GM19452 (cell line): ENCODE results near the gene PALD1.

Experiments used
- ATAC-seq: cut with Tn5 transposase; IDR thresholded peaks from one replicate; pipeline ENCODE4 v1.9.1; 2021; ENCODE audit not compliant: unreplicated experiment

PALD1 gene

GRCh38 chr10:70587045-70587658 lies 108.6 kb downstream of the PALD1 start:
- peak; percentile 71 for ATAC-seq

DNA sequence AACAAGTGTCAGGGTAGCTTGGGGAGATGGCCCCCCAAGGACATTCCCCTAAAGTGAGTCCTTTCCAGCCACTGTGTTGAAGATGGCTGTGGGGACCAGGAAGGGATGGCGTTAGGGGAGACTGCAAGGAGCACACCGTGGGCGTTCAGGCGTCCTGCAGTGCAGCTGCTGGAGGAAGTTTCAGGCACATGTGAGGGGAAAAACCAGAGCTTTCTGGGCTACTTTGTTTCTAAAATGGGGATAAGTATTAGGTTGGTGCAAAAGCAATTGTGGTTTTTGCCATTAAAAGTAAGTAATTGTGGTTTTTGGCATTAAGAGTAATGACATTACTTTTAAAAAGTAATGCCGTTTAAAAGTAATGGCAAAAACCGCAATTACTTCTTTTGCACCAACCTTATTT lies 109.7 kb downstream of the PALD1 start:
- ATAC-seq, result no peak

DNA sequence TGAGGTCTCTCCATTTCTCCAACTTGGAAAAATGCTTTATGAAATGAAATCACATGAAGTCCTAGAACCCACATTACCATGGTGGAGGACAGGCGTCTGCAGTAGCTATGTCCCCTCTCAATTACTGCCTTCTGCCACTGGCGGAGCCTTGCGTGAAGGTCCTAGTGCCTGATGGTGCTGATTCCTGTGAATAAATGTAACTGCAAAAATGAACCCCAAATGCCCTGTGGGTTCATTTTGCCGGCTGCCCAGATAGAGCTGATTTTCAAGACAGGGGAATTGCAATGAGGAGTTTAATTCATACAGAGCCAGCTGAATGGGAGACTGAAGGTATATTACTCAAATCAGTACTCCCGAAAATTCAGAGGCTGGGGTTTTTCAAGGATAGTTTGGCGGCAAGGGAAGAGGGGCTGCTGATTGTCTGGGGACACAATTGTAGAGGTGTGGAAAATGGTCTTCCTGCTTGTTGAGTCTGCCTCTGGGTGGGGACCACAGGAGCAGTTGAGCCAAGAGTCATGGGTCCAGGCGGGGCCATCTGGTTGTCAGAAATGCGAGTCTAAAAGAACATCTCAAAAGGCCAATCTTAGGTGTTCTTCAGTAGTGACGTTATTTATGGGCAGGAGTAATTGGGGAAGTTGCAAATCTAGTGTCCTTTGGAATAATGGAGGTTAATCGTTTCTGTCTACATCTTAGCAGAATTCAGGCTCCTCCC lies 110.4 kb downstream of the PALD1 start:
- ATAC-seq, result no peak

GRCh38 chr10:70589762-70590654 lies 111.4 kb downstream of the PALD1 start:
- ATAC-seq, result no peak

DNA sequence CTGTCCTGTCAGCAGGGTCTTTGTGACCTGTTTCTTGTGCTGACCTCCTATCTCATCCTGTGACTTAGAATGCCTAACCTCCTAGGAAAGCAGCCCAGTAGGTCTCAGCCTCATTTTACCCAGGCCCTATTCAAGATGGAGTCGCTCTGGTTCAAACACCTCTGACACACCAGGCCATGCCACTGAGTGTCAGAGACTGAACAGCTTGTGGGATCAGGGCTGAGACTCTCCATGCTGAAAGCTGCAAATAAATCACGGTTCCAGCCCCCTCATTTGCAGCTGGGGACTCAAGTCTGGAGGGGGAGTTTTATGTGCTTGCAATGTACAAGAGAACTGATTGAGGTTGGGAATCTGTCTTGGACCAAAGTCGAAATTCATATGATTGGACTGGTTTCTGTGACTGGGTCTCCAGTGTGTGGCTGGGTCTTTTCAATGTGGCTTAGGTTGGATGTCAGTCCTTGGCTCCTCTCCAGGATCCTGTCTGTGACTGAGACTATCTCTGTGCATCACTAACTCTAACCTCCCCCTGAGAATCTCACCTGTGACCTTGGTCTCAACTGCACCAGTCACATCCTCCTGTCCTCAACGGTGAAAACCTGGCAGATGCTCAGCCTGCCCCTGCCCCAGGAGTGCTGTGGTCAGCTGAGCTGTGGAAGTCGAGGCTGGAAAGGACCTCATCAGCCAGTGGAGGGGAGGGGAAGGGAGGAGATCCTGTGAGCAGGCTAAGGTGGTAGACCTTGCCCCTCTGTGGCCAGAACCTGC lies 112.3 kb downstream of the PALD1 start:
- ATAC-seq, result no peak

- ATAC-seq, result no peak
Observed at GRCh38 chr10:70592186-70592735, 113.7 kb downstream of the PALD1 start.

GRCh38 chr10:70592746-70593512 lies 114.4 kb downstream of the PALD1 start:
- ATAC-seq, result no peak

DNA sequence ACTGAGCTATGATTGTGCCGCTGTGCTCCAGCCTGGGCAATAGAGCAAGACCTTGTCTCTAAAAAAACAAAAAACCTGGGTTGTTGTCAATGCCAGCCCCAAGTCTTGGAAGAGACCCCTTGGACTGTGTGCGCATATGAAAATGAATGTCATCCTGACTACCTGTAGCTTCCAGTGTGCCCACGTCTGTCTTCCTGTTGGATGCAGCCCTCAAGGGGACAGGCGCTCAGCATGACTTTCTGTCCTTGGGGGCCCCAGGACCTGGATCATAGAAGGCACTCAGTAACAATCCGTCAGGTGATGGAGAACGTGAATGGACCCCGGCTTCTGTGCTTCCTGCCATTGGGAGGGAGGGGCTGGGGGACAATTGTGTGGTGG lies 114.9 kb downstream of the PALD1 start:
- ATAC-seq, result no peak

DNA sequence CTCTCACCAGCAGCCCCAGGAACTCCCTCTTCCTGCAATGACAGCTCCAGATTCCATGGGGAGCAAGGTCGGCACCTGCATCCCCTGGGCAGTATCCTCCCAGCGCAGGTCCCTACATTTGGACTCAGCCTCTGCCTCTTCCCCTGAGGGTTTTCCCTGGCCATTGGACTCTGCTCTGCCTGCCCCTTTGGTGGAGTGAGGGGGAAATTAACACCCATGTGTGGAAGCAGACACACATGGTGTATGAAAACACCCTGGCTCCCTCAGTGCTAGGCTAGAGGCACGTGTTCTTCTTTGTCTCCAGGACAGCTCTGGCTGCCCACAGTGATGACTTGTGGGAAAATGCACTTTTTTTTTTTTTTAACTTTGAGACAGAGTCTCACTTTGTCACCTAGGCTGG lies 115.6 kb downstream of the PALD1 start:
- no peak for ATAC-seq

- ATAC-seq, result no peak
Observed at GRCh38 chr10:70595566-70596016, 117.0 kb downstream of the PALD1 start.

DNA sequence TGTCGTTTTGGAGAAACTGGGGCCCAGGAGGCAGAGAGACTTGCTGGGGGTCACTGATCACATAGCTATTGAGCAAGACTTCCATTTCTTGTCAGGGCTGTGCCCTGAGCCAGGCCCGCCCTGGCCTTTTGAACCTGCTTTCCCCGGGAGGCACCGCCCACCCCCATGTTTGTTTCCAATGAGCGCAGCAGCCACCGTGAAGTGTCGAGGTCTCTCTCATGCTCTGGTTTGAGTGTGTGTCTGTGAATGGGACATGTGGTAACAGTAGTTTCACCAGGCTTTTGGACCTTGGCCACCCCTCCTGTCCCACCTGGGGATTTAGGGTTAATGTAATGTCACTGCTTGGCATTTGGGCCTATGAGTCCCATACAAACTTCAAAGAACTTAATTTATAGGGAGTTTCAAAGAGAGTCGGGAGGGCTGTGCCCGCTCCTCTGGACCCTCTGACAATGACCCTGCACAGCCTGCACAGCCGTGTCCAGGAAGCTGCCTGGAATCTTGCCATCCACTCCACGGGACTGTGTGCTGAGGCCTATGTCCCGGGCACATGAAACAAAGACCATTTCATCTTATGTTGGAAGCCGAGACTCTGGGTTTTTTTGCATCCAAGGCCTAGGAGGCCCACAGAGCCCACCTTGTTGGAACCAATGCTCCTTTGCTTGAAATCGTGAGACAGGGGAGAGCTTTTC lies 117.7 kb downstream of the PALD1 start:
- no peak for ATAC-seq

GRCh38 chr10:70596860-70597809 lies 118.6 kb downstream of the PALD1 start:
- no peak for ATAC-seq

- no peak for ATAC-seq
Observed at GRCh38 chr10:70597856-70598815, 119.6 kb downstream of the PALD1 start.

DNA sequence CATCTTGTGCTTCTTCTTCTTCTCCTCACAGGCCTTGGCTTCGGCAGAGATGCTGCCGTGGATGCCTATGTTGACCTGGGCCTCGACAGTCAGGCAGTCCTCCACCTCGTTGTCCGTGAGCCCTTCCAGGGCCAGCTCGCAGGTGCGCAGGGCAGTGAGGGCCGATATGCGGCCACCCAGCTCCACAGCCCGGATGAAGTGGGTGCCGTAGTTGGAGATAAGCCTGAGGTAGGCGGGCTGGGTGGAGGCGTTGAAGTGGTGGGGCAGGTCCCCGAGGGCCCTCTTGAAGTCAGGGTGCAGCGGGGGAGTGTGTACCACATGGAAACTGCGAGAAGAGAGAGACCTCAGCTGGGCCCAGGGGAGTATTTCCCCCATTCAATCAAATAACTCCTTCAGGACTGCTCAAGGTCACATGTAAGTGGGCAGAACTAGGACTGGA lies 120.3 kb downstream of the PALD1 start:
- ATAC-seq, result no peak

DNA sequence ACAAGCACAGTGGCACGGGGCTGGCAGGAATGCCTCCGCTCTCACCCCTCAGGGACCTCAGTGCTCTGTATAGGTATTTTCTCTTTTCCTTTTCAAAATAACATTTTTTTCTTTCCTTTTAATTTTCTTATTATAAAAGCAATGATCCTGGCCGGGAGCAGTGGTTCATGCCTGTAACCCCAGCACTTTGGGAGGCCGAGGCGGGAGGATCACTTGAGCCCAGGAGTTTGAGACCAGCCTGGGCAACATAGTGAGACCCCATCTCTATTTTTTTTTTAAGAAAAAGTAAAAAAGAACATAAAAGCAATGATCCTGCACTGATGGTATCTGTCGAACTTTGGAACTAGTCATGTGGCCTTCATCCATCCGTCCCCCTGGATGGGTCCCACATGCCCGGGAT lies 120.8 kb downstream of the PALD1 start:
- ATAC-seq, result no peak

GRCh38 chr10:70599791-70600190 lies 121.2 kb downstream of the PALD1 start:
- no peak for ATAC-seq
